Esophagus squamous epithelium (tissue), 4 donors: ENCODE data around the gene PTPRN.

Experiments
- CTCF ChIP-seq, 6 experiments: fragments of 450-650 bp in 4 of 6; fragments of 200-600 bp in 2 of 6; sonication (generic) in 2 of 6; IDR thresholded peaks; one replicate each; pipeline ENCODE4 v1.5.1; 2016 to 2019; ENCODE audit warnings: antibody characterized with exemption in 6 of 6, mild to moderate bottlenecking in 4 of 6, moderate library complexity in 4 of 6
- POLR2A ChIP-seq, 4 donors: fragments of 450-650 bp; IDR thresholded peaks; one replicate each; pipeline ENCODE4 v1.6.1; 2017; ENCODE audit warnings: antibody characterized with exemption in 4 of 4, mild to moderate bottlenecking in 4 of 4, moderate library complexity in 3 of 4

- TF ChIP-seq CTCF (IDR thresholded peaks at IDR 0.05): no peak
- no peak for TF ChIP-seq POLR2A (IDR thresholded peaks at IDR 0.05)
Measured at GRCh38 chr2:219344751-219345430, 35.7 kb upstream of the PTPRN start.
